IMR-90 (cell line): ENCODE data around the gene PGA5. TPM values are rescaled to one million over a fixed set of nuclear protein-coding genes. Genes with fewer than 3 reads are reported as not detected.

ENCODE experiments used
- ATAC-seq: fragments of 200-7000 bp; cut with Tn5 transposase; 2 replicates; pipeline ENCODE4 v1.9.1; 2020; ENCODE audit warnings: low read depth, mild to moderate bottlenecking, moderate library complexity
- BruUV-seq: library from RNA; stranded (reverse); fragments of 400-500 nt; replicated peaks from 2 replicates; lab custom pipeline; 2021; lab: Mats Ljungman, UMichigan
- CTCF ChIA-PET: fragments of 300-600 bp; formaldehyde crosslinking; extraction: SDS; loops from one replicate; lab custom pipeline; 2021; ENCODE audit warnings: antibody characterized with exemption; lab: Yijun Ruan, JAX
- POLR2A ChIA-PET: fragments of 300-600 bp; sonication (Branson Sonifier 250); formaldehyde crosslinking; loops from one replicate; lab custom pipeline; 2022; ENCODE audit warnings: antibody characterized with exemption; ENCODE audit not compliant: unreplicated experiment; lab: Charles Lee
- DNase-seq: peaks from one replicate; pipeline ENCODE4 v3.0.0; 2013
- H2AFZ ChIP-seq: replicated peaks from 2 replicates; pipeline ENCODE3; 2013; ENCODE audit warnings: low read length, mild to moderate bottlenecking; ENCODE audit not compliant: poor library complexity
- H2AK5ac ChIP-seq: 2 replicates; pipeline ENCODE4 v1.6.1; 2013; ENCODE audit warnings: low read depth, low read length, inconsistent platforms
- H2AK9ac ChIP-seq: replicated peaks from 2 replicates; pipeline ENCODE3; 2013; ENCODE audit warnings: mild to moderate bottlenecking, low read depth, low read length, moderate library complexity; ENCODE audit not compliant: poor library complexity
- H2BK120ac ChIP-seq: 2 replicates; pipeline ENCODE4 v1.6.1; 2013; ENCODE audit warnings: low read depth, low read length, inconsistent platforms
- H2BK15ac ChIP-seq: 3 replicates; pipeline ENCODE4 v1.6.1; 2013; ENCODE audit warnings: low read depth, low read length, inconsistent platforms
- H2BK20ac ChIP-seq: 2 replicates; pipeline ENCODE4 v1.6.1; 2013; ENCODE audit warnings: low read depth, mild to moderate bottlenecking, inconsistent platforms, low read length, moderate library complexity
- H2BK5ac ChIP-seq: 2 replicates; pipeline ENCODE4 v1.6.1; 2013; ENCODE audit warnings: mild to moderate bottlenecking, low read depth, low read length, inconsistent platforms; ENCODE audit not compliant: poor library complexity, severe bottlenecking
- H3K14ac ChIP-seq: replicated peaks from 2 replicates; pipeline ENCODE4 v1.6.1; 2013; ENCODE audit warnings: low read depth, low read length, inconsistent platforms
- H3K18ac ChIP-seq: 2 replicates; pipeline ENCODE4 v1.6.1; 2013; ENCODE audit warnings: low read depth, low read length, control low read depth
- H3K23ac ChIP-seq: 2 replicates; pipeline ENCODE4 v1.6.1; 2013; ENCODE audit warnings: low read depth, low read length, inconsistent platforms
- H3K27ac ChIP-seq: 2 replicates; pipeline ENCODE4 v1.5.1; 2013; ENCODE audit warnings: mild to moderate bottlenecking, control low read depth, low read length; ENCODE audit not compliant: insufficient read depth
- H3K27me3 ChIP-seq: 2 replicates; pipeline ENCODE4 v1.6.1; 2013; ENCODE audit warnings: low read length; ENCODE audit not compliant: control insufficient read depth, insufficient read depth
- H3K36me3 ChIP-seq: 2 replicates; pipeline ENCODE4 v1.6.1; 2013; ENCODE audit warnings: low read length, mixed read lengths; ENCODE audit not compliant: control insufficient read depth, insufficient read depth
- H3K4ac ChIP-seq: 2 replicates; pipeline ENCODE4 v1.6.1; 2013; ENCODE audit warnings: low read depth, low read length, inconsistent platforms
- H3K4me1 ChIP-seq: 2 replicates; pipeline ENCODE4 v1.6.1; 2013; ENCODE audit warnings: low read length, mixed read lengths; ENCODE audit not compliant: control insufficient read depth, insufficient read depth
- H3K4me2 ChIP-seq: 2 replicates; pipeline ENCODE4 v1.6.1; 2013; ENCODE audit warnings: low read depth, mild to moderate bottlenecking, control low read depth, low read length, moderate library complexity
- H3K4me3 ChIP-seq: 2 replicates; pipeline ENCODE4 v1.5.1; 2013; ENCODE audit warnings: low read depth, mild to moderate bottlenecking, control low read depth, low read length, moderate library complexity; ENCODE audit not compliant: insufficient read depth
- H3K56ac ChIP-seq: 2 replicates; pipeline ENCODE4 v1.6.1; 2013; ENCODE audit warnings: low read length, inconsistent platforms; ENCODE audit not compliant: insufficient read depth; ENCODE audit errors: extremely low read depth
- H3K79me1 ChIP-seq, 2 experiments: 2 replicates each; pipeline ENCODE4 v1.6.1; 2013; ENCODE audit warnings: low read length in 2 of 2, inconsistent platforms in 1 of 2, low read depth in 1 of 2
- H3K9ac ChIP-seq: 2 replicates; pipeline ENCODE4 v1.6.1; 2013; ENCODE audit warnings: low read depth, low read length, control low read depth
- H3K9me1 ChIP-seq: 2 replicates; pipeline ENCODE4 v1.6.1; 2013; ENCODE audit warnings: low read length, inconsistent platforms; ENCODE audit not compliant: insufficient read depth
- H3K9me3 ChIP-seq: 2 replicates; pipeline ENCODE4 v1.6.1; 2013; ENCODE audit warnings: low read length; ENCODE audit not compliant: control insufficient read depth, insufficient read depth
- H4K20me1 ChIP-seq: 2 replicates; pipeline ENCODE4 v1.6.1; 2013; ENCODE audit warnings: low read length, inconsistent platforms; ENCODE audit not compliant: insufficient read depth
- H4K5ac ChIP-seq: 2 replicates; pipeline ENCODE4 v1.6.1; 2013; ENCODE audit warnings: mild to moderate bottlenecking, low read depth, low read length, control low read depth
- H4K8ac ChIP-seq, 2 experiments: 2 replicates each; pipeline ENCODE4 v1.6.1; 2013; ENCODE audit warnings: low read depth in 2 of 2, low read length in 2 of 2, control low read depth in 1 of 2, inconsistent platforms in 1 of 2
- H4K91ac ChIP-seq: 2 replicates; pipeline ENCODE4 v1.6.1; 2013; ENCODE audit warnings: low read depth, low read length, inconsistent platforms; ENCODE audit not compliant: insufficient read depth
- BHLHE40 ChIP-seq: fragments of 150-350 bp; IDR thresholded peaks from 2 replicates; pipeline ENCODE4 v1.6.1; 2016; ENCODE audit warnings: mild to moderate bottlenecking, low read depth, low read length
- CHD1 ChIP-seq: IDR thresholded peaks from 2 replicates; pipeline ENCODE4 v1.6.1; 2012; ENCODE audit warnings: low read depth, low read length, improper control_type of control experiment
- MAFK ChIP-seq: IDR thresholded peaks from 2 replicates; pipeline ENCODE4 v1.6.1; 2012; ENCODE audit warnings: low read depth, low read length, improper control_type of control experiment
- MAZ ChIP-seq: IDR thresholded peaks from 2 replicates; pipeline ENCODE4 v1.6.1; 2012; ENCODE audit warnings: low read depth, mild to moderate bottlenecking, low read length, improper control_type of control experiment, moderate library complexity, borderline replicate concordance
- MXI1 ChIP-seq: IDR thresholded peaks from 2 replicates; pipeline ENCODE4 v1.6.1; 2012; ENCODE audit warnings: low read depth, mild to moderate bottlenecking, low read length, moderate library complexity, borderline replicate concordance
- POLR2A ChIP-seq: IDR thresholded peaks from 2 replicates; pipeline ENCODE4 v1.6.1; 2012; ENCODE audit warnings: mild to moderate bottlenecking, low read depth, low read length
- RAD21 ChIP-seq: IDR thresholded peaks from 2 replicates; pipeline ENCODE4 v1.6.1; 2012; ENCODE audit warnings: low read length, improper control_type of control experiment
- RCOR1 ChIP-seq: IDR thresholded peaks from 2 replicates; pipeline ENCODE4 v1.6.1; 2012; ENCODE audit warnings: mild to moderate bottlenecking, low read length, improper control_type of control experiment; ENCODE audit not compliant: insufficient replicate concordance
- RFX5 ChIP-seq: IDR thresholded peaks from 2 replicates; pipeline ENCODE4 v1.8.0; 2012; ENCODE audit warnings: low read depth, mild to moderate bottlenecking, low read length, moderate library complexity
- SMC3 ChIP-seq: fragments of 150-350 bp; IDR thresholded peaks from 2 replicates; pipeline ENCODE4 v1.6.1; 2016; ENCODE audit warnings: low read depth, mild to moderate bottlenecking, antibody characterized with exemption, low read length, moderate library complexity
- WGBS, 2 experiments: methylation state at CpG; one replicate each; pipeline versions ENCODE4 v1.1.5 to v1.1.7; 2013; ENCODE audit warnings: missing lambda C conversion rate in 2 of 2; ENCODE audit not compliant: insufficient read length in 1 of 2; ENCODE audit errors: extremely low coverage in 2 of 2; 5-methylcytosine and 5-hydroxymethylcytosine counted together
- dilution Hi-C: fragments of 300-500 bp; cut with HindIII; formaldehyde crosslinking; loops from one replicate; pipeline ENCODE4 v1.14.3; 2018; ENCODE audit warnings: low sequenced_read_pairs; ENCODE audit not compliant: unreplicated experiment
- in situ Hi-C: fragments of 300-500 bp; cut with MboI; formaldehyde crosslinking; loops from 3 replicates; pipeline ENCODE4 v1.14.3; 2019; ENCODE audit warnings: low sequenced_read_pairs, inconsistent platforms, mixed read lengths
- intact Hi-C: fragments of 100-400 bp; cut with micrococcal nuclease; formaldehyde crosslinking; loops from 2 replicates; pipeline ENCODE4 v1.10.0; 2022
- polyA plus RNA-seq, 3 experiments: library from polyadenylated mRNA; depleted of rRNA; stranded (reverse); fragments of >200 nt; gene quantifications; 2 replicates each; pipeline ENCODE4 v1.2.3, GENCODE V29; 2012; ENCODE audit warnings: low replicate concordance in 1 of 3
- total RNA-seq: library from RNA; depleted of rRNA; stranded (reverse); fragments of >200 nt; gene quantifications from 2 replicates; pipeline ENCODE4 v1.2.3, GENCODE V29; 2012
- TF ChIP-seq, protein P1 (sequence below): conservative IDR thresholded peaks from 2 replicates; pipeline ENCODE4 v1.5.1; 2012; ENCODE audit warnings: mild to moderate bottlenecking, low read depth, low read length, improper control_type of control experiment
- TF ChIP-seq, protein P2 (sequence below): fragments of 150-350 bp; IDR thresholded peaks from 2 replicates; pipeline ENCODE4 v1.6.1; 2016; ENCODE audit warnings: low read depth, mild to moderate bottlenecking, low read length, moderate library complexity, borderline replicate concordance

PGA5 gene
- total and polyA plus RNA-seq, 2 of the 4 experiments (the other 2 are of a cell fraction) = not detected

- H4K8ac ChIP-seq = no peak overlapping the region
- intact Hi-C loops = no loop called here
- no peak overlapping the region for H4K5ac ChIP-seq
- no peak overlapping the region for H3K4me2 ChIP-seq
- H3K23ac ChIP-seq = no peak overlapping the region
- H3K18ac ChIP-seq = no peak overlapping the region
- dilution Hi-C loops = no loop called here
- no peak overlapping the region for H2AK5ac ChIP-seq
- 83% methylated on average over 4 of the region's 9 CpGs; no CpG with 5 or more reads in 1 of the 2 experiments for WGBS, 2 experiments
- no peaks in the 10 kb centered on the region for H3K79me1 ChIP-seq
- ChIA-PET POLR2A (no interaction called here), CTCF (interaction anchor here (0.5 kb wide), 1 partner anchor 107 kb away, joined by 3 read pairs; no protein-coding TSS in a partner anchor)
- no TSS peak for BruUV-seq
- no peak overlapping the region for H4K91ac ChIP-seq
- no peak overlapping the region for H2AFZ ChIP-seq
- TF ChIP-seq, protein P1, sequence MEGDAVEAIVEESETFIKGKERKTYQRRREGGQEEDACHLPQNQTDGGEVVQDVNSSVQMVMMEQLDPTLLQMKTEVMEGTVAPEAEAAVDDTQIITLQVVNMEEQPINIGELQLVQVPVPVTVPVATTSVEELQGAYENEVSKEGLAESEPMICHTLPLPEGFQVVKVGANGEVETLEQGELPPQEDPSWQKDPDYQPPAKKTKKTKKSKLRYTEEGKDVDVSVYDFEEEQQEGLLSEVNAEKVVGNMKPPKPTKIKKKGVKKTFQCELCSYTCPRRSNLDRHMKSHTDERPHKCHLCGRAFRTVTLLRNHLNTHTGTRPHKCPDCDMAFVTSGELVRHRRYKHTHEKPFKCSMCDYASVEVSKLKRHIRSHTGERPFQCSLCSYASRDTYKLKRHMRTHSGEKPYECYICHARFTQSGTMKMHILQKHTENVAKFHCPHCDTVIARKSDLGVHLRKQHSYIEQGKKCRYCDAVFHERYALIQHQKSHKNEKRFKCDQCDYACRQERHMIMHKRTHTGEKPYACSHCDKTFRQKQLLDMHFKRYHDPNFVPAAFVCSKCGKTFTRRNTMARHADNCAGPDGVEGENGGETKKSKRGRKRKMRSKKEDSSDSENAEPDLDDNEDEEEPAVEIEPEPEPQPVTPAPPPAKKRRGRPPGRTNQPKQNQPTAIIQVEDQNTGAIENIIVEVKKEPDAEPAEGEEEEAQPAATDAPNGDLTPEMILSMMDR = no peak
- TF ChIP-seq, protein P2, sequence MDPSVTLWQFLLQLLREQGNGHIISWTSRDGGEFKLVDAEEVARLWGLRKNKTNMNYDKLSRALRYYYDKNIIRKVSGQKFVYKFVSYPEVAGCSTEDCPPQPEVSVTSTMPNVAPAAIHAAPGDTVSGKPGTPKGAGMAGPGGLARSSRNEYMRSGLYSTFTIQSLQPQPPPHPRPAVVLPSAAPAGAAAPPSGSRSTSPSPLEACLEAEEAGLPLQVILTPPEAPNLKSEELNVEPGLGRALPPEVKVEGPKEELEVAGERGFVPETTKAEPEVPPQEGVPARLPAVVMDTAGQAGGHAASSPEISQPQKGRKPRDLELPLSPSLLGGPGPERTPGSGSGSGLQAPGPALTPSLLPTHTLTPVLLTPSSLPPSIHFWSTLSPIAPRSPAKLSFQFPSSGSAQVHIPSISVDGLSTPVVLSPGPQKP = no peak
- no peak for TF ChIP-seq RAD21
- TF ChIP-seq CHD1 = no peak
- TF ChIP-seq MXI1 = no peak
- no peak for TF ChIP-seq RCOR1
- TF ChIP-seq MAZ = no peak
- no peak for TF ChIP-seq POLR2A
- no peak for TF ChIP-seq MAFK
- TF ChIP-seq BHLHE40 = no peak
- no peak for TF ChIP-seq SMC3
- no peak for TF ChIP-seq RFX5
- no peak overlapping the region for H2BK20ac ChIP-seq
- H3K4me3 ChIP-seq = no peak overlapping the region
- ATAC-seq (no peak), DNase-seq (no peak)
- no peak overlapping the region for H3K27ac ChIP-seq
- no peak overlapping the region for H3K4ac ChIP-seq
- H2BK5ac ChIP-seq = no peak overlapping the region
- no peaks in the 10 kb centered on the region for H3K9me3 ChIP-seq
- H2AK9ac ChIP-seq = peak overlapping the region; percentile 13
- no peaks in the 10 kb centered on the region for H3K4me1 ChIP-seq
- no peaks in the 10 kb centered on the region for H3K36me3 ChIP-seq
- no peak overlapping the region for H2BK120ac ChIP-seq
- H3K14ac ChIP-seq = no peak overlapping the region
- no peak overlapping the region for H3K9ac ChIP-seq
- H3K56ac ChIP-seq = no peak overlapping the region
- in situ Hi-C loops = loop anchor here (5.0 kb wide), 1 partner anchor 66 kb away; no protein-coding TSS in a partner anchor
- no peaks in the 10 kb centered on the region for H3K9me1 ChIP-seq
- H4K20me1 ChIP-seq = no peaks in the 10 kb centered on the region
- H2BK15ac ChIP-seq = no peak overlapping the region
- H3K27me3 ChIP-seq = no peaks in the 10 kb centered on the region
Measured at GRCh38 chr11:61258546-61258945, 17.6 kb downstream of the PGA5 start.
